ENCODE data around the gene ARL5C. TPM values are rescaled to one million over a fixed set of nuclear protein-coding genes. Genes with fewer than 3 reads are reported as not detected.

Gene ARL5C
- total RNA-seq, 1 experiment from 2014 or later: not detected

GRCh38 chr17:39177256-39177655 lies 11.3 kb upstream of the ARL5C start:
- no peak overlapping the region for H3K18ac ChIP-seq (ENCODE audit: insufficient read length, low read depth, low read length)
- peaks cover 25 to 45% of the 10 kb centered on the region in 2 experiments for H3K4me1 Mint-ChIP-seq
- H2BK5ac ChIP-seq (ENCODE audit: insufficient read length, low read length): no peak overlapping the region
- H3K4me3 Mint-ChIP-seq: peak overlapping the region; percentile 36 to 67; a peak in 3 of 5 replicates
- H3K9ac ChIP-seq (ENCODE audit: extremely low read depth, insufficient read length, low read length): no peak overlapping the region
- H3K79me1 ChIP-seq (ENCODE audit: insufficient read depth, low read depth, low read length, poor library complexity, severe bottlenecking): no peaks in the 10 kb centered on the region
- no peak overlapping the region for H2AK5ac ChIP-seq (ENCODE audit: insufficient read length, low read length)
- no peak overlapping the region for H3T11ph ChIP-seq (ENCODE audit: low read length)
- H4K20me1 ChIP-seq (ENCODE audit: control insufficient read depth, insufficient read depth, insufficient read length): no peaks in the 10 kb centered on the region
- H3K79me2 ChIP-seq (ENCODE audit: insufficient read depth, low read length): no peaks in the 10 kb centered on the region
- no peak overlapping the region for H3K4ac ChIP-seq (ENCODE audit: low read depth, low read length)
- H3K56ac ChIP-seq (ENCODE audit: insufficient read length, low read depth, low read length): no peak overlapping the region
- H3K23me2 ChIP-seq (ENCODE audit: insufficient read length, low read depth, low read length, poor library complexity, severe bottlenecking): no peaks in the 10 kb centered on the region
- H4K8ac ChIP-seq (replicated peaks; ENCODE audit: insufficient read length, low read depth, low read length): no peak overlapping the region
- H3K27me3 Mint-ChIP-seq (ENCODE audit: low read depth): peaks cover 2% of the 10 kb centered on the region
- no peak overlapping the region for H2BK15ac ChIP-seq (ENCODE audit: low read depth, low read length)
- H2BK20ac ChIP-seq (ENCODE audit: low read depth, low read length, poor library complexity, severe bottlenecking): no peak overlapping the region
- no peaks in the 10 kb centered on the region for H3K27me3 ChIP-seq (ENCODE audit: insufficient read depth, low read length)
- H3K9me3 Mint-ChIP-seq: no peaks in the 10 kb centered on the region
- H3K36me3 Mint-ChIP-seq (ENCODE audit: insufficient read depth in 1 of 3, low read depth in 3 of 3): peaks cover 10 to 46% (median 11%) of the 10 kb centered on the region in 3 experiments
- H3K23ac ChIP-seq (ENCODE audit: insufficient read length, low read depth, low read length): no peak overlapping the region
- H2AFZ ChIP-seq (ENCODE audit: low read length): no peak overlapping the region
- H2BK12ac ChIP-seq (ENCODE audit: insufficient read length, low read depth, low read length): no peak overlapping the region
- H3K27ac Mint-ChIP-seq: peak overlapping the region; percentile 2 to 98 (median 97); a peak in 4 of 7 replicates
- no peaks in the 10 kb centered on the region for H3K9me3 ChIP-seq (ENCODE audit: control insufficient read depth, low read depth, low read length)
- H3K14ac ChIP-seq (ENCODE audit: insufficient read depth, low read length): no peak overlapping the region
- no CpG with 5 or more reads among the region's 12 CpGs for WGBS (ENCODE audit: extremely low coverage, insufficient read length, low lambda C conversion rate)
- no peaks in the 10 kb centered on the region; the same call in 1 of the 2 replicates for H3K4me1 ChIP-seq (ENCODE audit: insufficient read depth, low read length)
- no peak overlapping the region for H4K91ac ChIP-seq (ENCODE audit: insufficient read length, low read depth, low read length)
- H2BK120ac ChIP-seq (ENCODE audit: low read depth, low read length, poor library complexity, severe bottlenecking): no peak overlapping the region
- peak; percentile 100 for DNase-seq
- no peak overlapping the region for H3K4me2 ChIP-seq (ENCODE audit: insufficient read depth, insufficient read length, low read length)
- no peak overlapping the region for H4K5ac ChIP-seq (ENCODE audit: insufficient read length, low read depth, low read length)
- H3K27ac ChIP-seq (ENCODE audit: insufficient read length, low read depth, low read length): no peak overlapping the region
- TF ChIP-seq CTCF (conservative IDR thresholded peaks at IDR 0.05): no peak
